ENCODE data around the gene FAN1. TPM values are rescaled to one million over a fixed set of nuclear protein-coding genes. Genes with fewer than 3 reads are reported as not detected.
"Not testable (repeated sequence)": the region's sequence is repeated elsewhere in the genome, so short reads cannot be mapped to it uniquely, and the experiment has no call there.

Gene FAN1
- total RNA-seq, result 26.6 TPM

- peak within 1 kb of the TSS; percentile 82 to 93 (median 91) for H3K4me3 ChIP-seq (ENCODE audit: low read length in 3 of 3)
- peaks cover under 1 to 5% (median 4%) of the 10 kb centered on the region in 3 donors for H3K36me3 ChIP-seq (ENCODE audit: control insufficient read depth in 3 of 3, insufficient read depth in 3 of 3, low read length in 3 of 3)
- H3K27me3 ChIP-seq (ENCODE audit: control insufficient read depth in 3 of 3, insufficient read depth in 3 of 3, low read length in 3 of 3), result no peaks in the 10 kb centered on the region
- H3K9ac ChIP-seq (ENCODE audit: low read depth in 1 of 3, low read length in 3 of 3), result peak within 1 kb of the TSS; percentile 82 to 93 (median 88)
- peaks cover 14 to 23% (median 15%) of the 10 kb centered on the region in 3 donors for H3K4me1 ChIP-seq (ENCODE audit: control insufficient read depth in 3 of 3, insufficient read depth in 3 of 3, low read length in 3 of 3)
- H3K27ac ChIP-seq (ENCODE audit: low read depth, low read length), result peak within 1 kb of the TSS; percentile 77
- H3K9me3 ChIP-seq (ENCODE audit: control insufficient read depth in 3 of 3, low read length in 3 of 3), result no peaks in the 10 kb centered on the region
These were observed at the start of gene FAN1 for GRCh38 chr15:30903497-30904187. FAN1 (plus strand) TSS chr15:30903915; CDS start chr15:30904664, 749 bp downstream.

- Histone ChIP-seq H3K9ac (ENCODE audit: low read depth in 1 of 3, low read length in 3 of 3) (no peak overlapping the region), H3K4me1 (ENCODE audit: control insufficient read depth in 3 of 3, insufficient read depth in 3 of 3, low read length in 3 of 3) (no peaks in the 10 kb centered on the region)
These were observed 44.4 kb upstream of the FAN1 start for GRCh38 chr15:30859091-30859874.

GRCh38 chr15:30865257-30865656, 38.5 kb upstream of the FAN1 start:
- H3K4me3 ChIP-seq (ENCODE audit: low read length in 3 of 3), result no peak overlapping the region
- H3K9me3 ChIP-seq (ENCODE audit: control insufficient read depth in 3 of 3, low read length in 3 of 3), result no peaks in the 10 kb centered on the region
- no peak overlapping the region for H3K9ac ChIP-seq (ENCODE audit: low read depth in 1 of 3, low read length in 3 of 3)

More at GRCh38 chr15:30859091-30859874, 44.4 kb upstream of the FAN1 start:
- Histone ChIP-seq H3K27ac (ENCODE audit: low read depth, low read length) (no peak overlapping the region), H3K4me3 (ENCODE audit: low read length in 3 of 3) (no peak overlapping the region), H3K9me3 (ENCODE audit: control insufficient read depth in 3 of 3, low read length in 3 of 3) (no peaks in the 10 kb centered on the region), H3K36me3 (ENCODE audit: control insufficient read depth in 3 of 3, insufficient read depth in 3 of 3, low read length in 3 of 3) (no peaks in the 10 kb centered on the region), H3K27me3 (ENCODE audit: control insufficient read depth in 3 of 3, insufficient read depth in 3 of 3, low read length in 3 of 3) (no peaks in the 10 kb centered on the region)

GRCh38 chr15:30870681-30871080, 33.0 kb upstream of the FAN1 start:
- no peaks in the 10 kb centered on the region for H3K9me3 ChIP-seq (ENCODE audit: control insufficient read depth in 3 of 3, low read length in 3 of 3)
- no peak overlapping the region for H3K4me3 ChIP-seq (ENCODE audit: low read length in 3 of 3)
- H3K27me3 ChIP-seq (ENCODE audit: control insufficient read depth in 3 of 3, insufficient read depth in 3 of 3, low read length in 3 of 3), result no peaks in the 10 kb centered on the region
- no peaks in the 10 kb centered on the region for H3K36me3 ChIP-seq (ENCODE audit: control insufficient read depth in 3 of 3, insufficient read depth in 3 of 3, low read length in 3 of 3)
- H3K27ac ChIP-seq (ENCODE audit: low read depth, low read length), result no peak overlapping the region
- peaks cover 0 to 19% (median 5%) of the 10 kb centered on the region in 3 donors for H3K4me1 ChIP-seq (ENCODE audit: control insufficient read depth in 3 of 3, insufficient read depth in 3 of 3, low read length in 3 of 3)
- H3K9ac ChIP-seq (ENCODE audit: low read depth in 1 of 3, low read length in 3 of 3), result no peak overlapping the region

More at GRCh38 chr15:30865257-30865656, 38.5 kb upstream of the FAN1 start:
- H3K36me3 ChIP-seq (ENCODE audit: control insufficient read depth in 3 of 3, insufficient read depth in 3 of 3, low read length in 3 of 3), result no peaks in the 10 kb centered on the region
- H3K27ac ChIP-seq (ENCODE audit: low read depth, low read length), result no peak overlapping the region
- H3K4me1 ChIP-seq (ENCODE audit: control insufficient read depth in 3 of 3, insufficient read depth in 3 of 3, low read length in 3 of 3), result no peaks in the 10 kb centered on the region
- no peaks in the 10 kb centered on the region for H3K27me3 ChIP-seq (ENCODE audit: control insufficient read depth in 3 of 3, insufficient read depth in 3 of 3, low read length in 3 of 3)

- Histone ChIP-seq H3K4me1 (ENCODE audit: control insufficient read depth in 3 of 3, insufficient read depth in 3 of 3, low read length in 3 of 3) (peaks cover 0 to 19% (median 5%) of the 10 kb centered on the region in 3 donors), H3K9ac (ENCODE audit: low read depth in 1 of 3, low read length in 3 of 3) (no peak overlapping the region), H3K9me3 (ENCODE audit: control insufficient read depth in 3 of 3, low read length in 3 of 3) (no peaks in the 10 kb centered on the region), H3K27ac (ENCODE audit: low read depth, low read length) (peak overlapping the region; percentile 54), H3K27me3 (ENCODE audit: control insufficient read depth in 3 of 3, insufficient read depth in 3 of 3, low read length in 3 of 3) (no peaks in the 10 kb centered on the region), H3K4me3 (ENCODE audit: low read length in 3 of 3) (no peak overlapping the region), H3K36me3 (ENCODE audit: control insufficient read depth in 3 of 3, insufficient read depth in 3 of 3, low read length in 3 of 3) (no peaks in the 10 kb centered on the region)
These were observed 31.4 kb upstream of the FAN1 start for GRCh38 chr15:30872341-30872748.

- H3K4me3 ChIP-seq (ENCODE audit: low read length in 3 of 3), result no peak overlapping the region
- H3K27me3 ChIP-seq (ENCODE audit: control insufficient read depth in 3 of 3, insufficient read depth in 3 of 3, low read length in 3 of 3), result no peaks in the 10 kb centered on the region
- peaks cover 0 to 3% (median 0%) of the 10 kb centered on the region in 3 donors for H3K9me3 ChIP-seq (ENCODE audit: control insufficient read depth in 3 of 3, low read length in 3 of 3)
- no peak overlapping the region for H3K9ac ChIP-seq (ENCODE audit: low read depth in 1 of 3, low read length in 3 of 3)
- peaks cover 0 to 9% (median 2%) of the 10 kb centered on the region in 3 donors for H3K4me1 ChIP-seq (ENCODE audit: control insufficient read depth in 3 of 3, insufficient read depth in 3 of 3, low read length in 3 of 3)
- H3K27ac ChIP-seq (ENCODE audit: low read depth, low read length), result no peak overlapping the region
- H3K36me3 ChIP-seq (ENCODE audit: control insufficient read depth in 3 of 3, insufficient read depth in 3 of 3, low read length in 3 of 3), result no peaks in the 10 kb centered on the region
These were observed 26.6 kb upstream of the FAN1 start for GRCh38 chr15:30877070-30877469.

GRCh38 chr15:30878515-30878914, 25.2 kb upstream of the FAN1 start:
- no peaks in the 10 kb centered on the region for H3K27me3 ChIP-seq (ENCODE audit: control insufficient read depth in 3 of 3, insufficient read depth in 3 of 3, low read length in 3 of 3)
- H3K27ac ChIP-seq (ENCODE audit: low read depth, low read length), result no peak overlapping the region
- no peak overlapping the region for H3K4me3 ChIP-seq (ENCODE audit: low read length in 3 of 3)
- H3K36me3 ChIP-seq (ENCODE audit: control insufficient read depth in 3 of 3, insufficient read depth in 3 of 3, low read length in 3 of 3), result no peaks in the 10 kb centered on the region
- H3K9me3 ChIP-seq (ENCODE audit: control insufficient read depth in 3 of 3, low read length in 3 of 3), result peaks cover 0 to 3% (median 0%) of the 10 kb centered on the region in 3 donors
- no peak overlapping the region for H3K9ac ChIP-seq (ENCODE audit: low read depth in 1 of 3, low read length in 3 of 3)
- H3K4me1 ChIP-seq (ENCODE audit: control insufficient read depth in 3 of 3, insufficient read depth in 3 of 3, low read length in 3 of 3), result no peaks in the 10 kb centered on the region

- H3K27ac ChIP-seq (ENCODE audit: low read depth, low read length), result no peak overlapping the region
- H3K9me3 ChIP-seq (ENCODE audit: control insufficient read depth in 3 of 3, low read length in 3 of 3), result peaks cover 0 to 3% (median 0%) of the 10 kb centered on the region in 3 donors
- no peaks in the 10 kb centered on the region for H3K27me3 ChIP-seq (ENCODE audit: control insufficient read depth in 3 of 3, insufficient read depth in 3 of 3, low read length in 3 of 3)
- H3K36me3 ChIP-seq (ENCODE audit: control insufficient read depth in 3 of 3, insufficient read depth in 3 of 3, low read length in 3 of 3), result no peaks in the 10 kb centered on the region
- no peaks in the 10 kb centered on the region for H3K4me1 ChIP-seq (ENCODE audit: control insufficient read depth in 3 of 3, insufficient read depth in 3 of 3, low read length in 3 of 3)
- H3K9ac ChIP-seq (ENCODE audit: low read depth in 1 of 3, low read length in 3 of 3), result no peak overlapping the region
- no peak overlapping the region for H3K4me3 ChIP-seq (ENCODE audit: low read length in 3 of 3)
These were observed 20.8 kb upstream of the FAN1 start for GRCh38 chr15:30882849-30883433.

- not testable (repeated sequence) for H3K9ac ChIP-seq (ENCODE audit: low read depth in 1 of 3, low read length in 3 of 3); H3K36me3 ChIP-seq (ENCODE audit: control insufficient read depth in 3 of 3, insufficient read depth in 3 of 3, low read length in 3 of 3); H3K4me3 ChIP-seq (ENCODE audit: low read length in 3 of 3); H3K9me3 ChIP-seq (ENCODE audit: control insufficient read depth in 3 of 3, low read length in 3 of 3); H3K4me1 ChIP-seq (ENCODE audit: control insufficient read depth in 3 of 3, insufficient read depth in 3 of 3, low read length in 3 of 3); H3K27ac ChIP-seq (ENCODE audit: low read depth, low read length); H3K27me3 ChIP-seq (ENCODE audit: control insufficient read depth in 3 of 3, insufficient read depth in 3 of 3, low read length in 3 of 3)
These were observed 20.0 kb upstream of the FAN1 start for GRCh38 chr15:30883666-30884065.

- H3K27me3 ChIP-seq (ENCODE audit: control insufficient read depth in 3 of 3, insufficient read depth in 3 of 3, low read length in 3 of 3), result no peaks in the 10 kb centered on the region
These were observed 17.9 kb upstream of the FAN1 start for GRCh38 chr15:30885814-30886213.

More at GRCh38 chr15:30885814-30886213, 17.9 kb upstream of the FAN1 start:
- no peak overlapping the region for H3K4me3 ChIP-seq (ENCODE audit: low read length in 3 of 3)
- H3K9me3 ChIP-seq (ENCODE audit: control insufficient read depth in 3 of 3, low read length in 3 of 3), result peaks cover 0 to 3% (median 0%) of the 10 kb centered on the region in 3 donors
- no peaks in the 10 kb centered on the region for H3K36me3 ChIP-seq (ENCODE audit: control insufficient read depth in 3 of 3, insufficient read depth in 3 of 3, low read length in 3 of 3)
- H3K4me1 ChIP-seq (ENCODE audit: control insufficient read depth in 3 of 3, insufficient read depth in 3 of 3, low read length in 3 of 3), result no peaks in the 10 kb centered on the region
- no peak overlapping the region for H3K27ac ChIP-seq (ENCODE audit: low read depth, low read length)
- H3K9ac ChIP-seq (ENCODE audit: low read depth in 1 of 3, low read length in 3 of 3), result no peak overlapping the region
